WTC11 (cell line): ENCODE data around the gene PRCC. TPM values are rescaled to one million over a fixed set of nuclear protein-coding genes. Genes with fewer than 3 reads are reported as not detected.
A peak's percentile ranks its signal among the peaks of the same experiment; 100 is the strongest.

Experiments used
- ATAC-seq: fragments of 200-7000 bp; cut with Tn5 transposase; 2 replicates; pipeline ENCODE4 v1.10.0; 2021; ENCODE audit warnings: mild to moderate bottlenecking, moderate library complexity
- CTCF ChIA-PET: fragments of 300-600 bp; sonication (Branson Sonifier 250); formaldehyde crosslinking; loops from one replicate; lab custom pipeline; 2021; ENCODE audit warnings: antibody characterized with exemption; lab: Charles Lee
- POLR2A ChIA-PET: fragments of 350-600 bp; sonication (Branson Sonifier 250); formaldehyde crosslinking; loops from one replicate; lab custom pipeline; 2021; ENCODE audit warnings: antibody characterized with exemption; lab: Charles Lee
- DNase-seq: peaks from one replicate; pipeline ENCODE4 v3.0.0; 2021; ENCODE audit warnings: low spot score
- H3K27ac Mint-ChIP-seq: 2 replicates; pipeline ENCODE4 v1.8.0; 2021; ENCODE audit warnings: mixed read lengths
- H3K27me3 Mint-ChIP-seq: 2 replicates; pipeline ENCODE4 v1.8.0; 2021; ENCODE audit warnings: low read depth, mild to moderate bottlenecking, moderate library complexity, mixed read lengths
- H3K36me3 Mint-ChIP-seq: 2 replicates; pipeline ENCODE4 v1.8.0; 2021; ENCODE audit warnings: mixed read lengths
- H3K4me1 Mint-ChIP-seq: 2 replicates; pipeline ENCODE4 v1.8.0; 2022; ENCODE audit warnings: mixed read lengths
- H3K4me3 Mint-ChIP-seq: 2 replicates; pipeline ENCODE4 v1.8.0; 2021; ENCODE audit warnings: mild to moderate bottlenecking, moderate library complexity, mixed read lengths
- H3K9me3 Mint-ChIP-seq: 2 replicates; pipeline ENCODE4 v1.8.0; 2021; ENCODE audit warnings: mixed read lengths
- ATF1 ChIP-seq: sonication (generic); formaldehyde crosslinking; IDR thresholded peaks from 2 replicates; pipeline ENCODE4 v1.8.1; 2023; ENCODE audit warnings: mild to moderate bottlenecking, moderate library complexity, missing genetic modification reagents
- CBFB ChIP-seq: sonication (generic); formaldehyde crosslinking; IDR thresholded peaks from 2 replicates; pipeline ENCODE4 v1.8.1; 2022; ENCODE audit warnings: mild to moderate bottlenecking, low read depth, missing genetic modification reagents
- CREM ChIP-seq: sonication (generic); formaldehyde crosslinking; IDR thresholded peaks from 2 replicates; pipeline ENCODE4 v1.8.1; 2022; ENCODE audit warnings: mild to moderate bottlenecking, missing genetic modification reagents, moderate library complexity
- FOXJ3 ChIP-seq: sonication (generic); formaldehyde crosslinking; IDR thresholded peaks from 2 replicates; pipeline ENCODE4 v1.9.0; 2021; ENCODE audit warnings: missing genetic modification reagents, mild to moderate bottlenecking, borderline replicate concordance
- FOXK1 ChIP-seq: sonication (generic); formaldehyde crosslinking; IDR thresholded peaks from 2 replicates; pipeline ENCODE4 v1.8.0; 2022; ENCODE audit warnings: mild to moderate bottlenecking, moderate library complexity, missing genetic modification reagents
- FOXP1 ChIP-seq: sonication (generic); formaldehyde crosslinking; IDR thresholded peaks from 2 replicates; pipeline ENCODE4 v1.8.0; 2022; ENCODE audit warnings: missing genetic modification reagents, mild to moderate bottlenecking, moderate library complexity, borderline replicate concordance
- GABPB1 ChIP-seq: sonication (generic); formaldehyde crosslinking; IDR thresholded peaks from 2 replicates; pipeline ENCODE4 v1.8.1; 2023; ENCODE audit warnings: mild to moderate bottlenecking, missing genetic modification reagents
- GTF2I ChIP-seq: fragments of 250-450 bp; sonication (Bioruptor Pico); conservative IDR thresholded peaks from 2 replicates; pipeline ENCODE4 v1.4.0; 2021; ENCODE audit warnings: mild to moderate bottlenecking
- JAZF1 ChIP-seq: fragments of 250-450 bp; sonication (Bioruptor Pico); IDR thresholded peaks from 2 replicates; pipeline ENCODE4 v1.9.0; 2021; ENCODE audit warnings: moderate library complexity, mild to moderate bottlenecking, inconsistent platforms
- NR1H2 ChIP-seq: sonication (generic); formaldehyde crosslinking; IDR thresholded peaks from 2 replicates; pipeline ENCODE4 v1.9.0; 2021; ENCODE audit warnings: mild to moderate bottlenecking, moderate library complexity, missing genetic modification reagents
- NR2C2 ChIP-seq: sonication (generic); formaldehyde crosslinking; IDR thresholded peaks from 2 replicates; pipeline ENCODE4 v1.8.0; 2022; ENCODE audit warnings: mild to moderate bottlenecking, missing genetic modification reagents
- RELA ChIP-seq: sonication (generic); formaldehyde crosslinking; IDR thresholded peaks from 2 replicates; pipeline ENCODE4 v1.8.1; 2022; ENCODE audit warnings: missing genetic modification reagents, mild to moderate bottlenecking, borderline replicate concordance
- SMAD3 ChIP-seq: sonication (generic); formaldehyde crosslinking; IDR thresholded peaks from 2 replicates; pipeline ENCODE4 v1.8.0; 2022; ENCODE audit warnings: missing genetic modification reagents, mild to moderate bottlenecking, borderline replicate concordance
- TCF7 ChIP-seq: sonication (generic); formaldehyde crosslinking; IDR thresholded peaks from 2 replicates; pipeline ENCODE4 v1.8.0; 2022; ENCODE audit warnings: mild to moderate bottlenecking, low read depth, missing genetic modification reagents, moderate library complexity
- TEAD4 ChIP-seq: sonication (generic); formaldehyde crosslinking; IDR thresholded peaks from 2 replicates; pipeline ENCODE4 v1.8.0; 2022; ENCODE audit warnings: mild to moderate bottlenecking, missing genetic modification reagents
- TP53 ChIP-seq: sonication (generic); formaldehyde crosslinking; IDR thresholded peaks from 2 replicates; pipeline ENCODE4 v1.8.1; 2023; ENCODE audit warnings: mild to moderate bottlenecking, missing genetic modification reagents
- ZBTB21 ChIP-seq: sonication (generic); formaldehyde crosslinking; IDR thresholded peaks from 2 replicates; pipeline ENCODE4 v1.8.1; 2023; ENCODE audit warnings: mild to moderate bottlenecking, missing genetic modification reagents, borderline replicate concordance
- ZNF138 ChIP-seq: sonication (generic); formaldehyde crosslinking; conservative IDR thresholded peaks from 2 replicates; pipeline ENCODE4 v1.8.1; 2022; ENCODE audit warnings: mild to moderate bottlenecking, moderate library complexity, missing genetic modification reagents
- ZNF263 ChIP-seq: sonication (generic); formaldehyde crosslinking; IDR thresholded peaks from 2 replicates; pipeline ENCODE4 v1.8.1; 2022; ENCODE audit warnings: low read depth, mild to moderate bottlenecking, moderate library complexity, missing genetic modification reagents
- ZNF671 ChIP-seq: fragments of 250-450 bp; sonication (Bioruptor Pico); IDR thresholded peaks from 2 replicates; pipeline ENCODE4 v1.8.0; 2021; ENCODE audit warnings: mild to moderate bottlenecking
- total RNA-seq: library from RNA; stranded (reverse); gene quantifications from 3 replicates; pipeline ENCODE4 v1.2.3, GENCODE V29; 2021
- TF ChIP-seq, protein P1 (sequence below): sonication (generic); formaldehyde crosslinking; IDR thresholded peaks from 2 replicates; pipeline ENCODE4 v1.8.0; 2022; ENCODE audit warnings: mild to moderate bottlenecking, missing genetic modification reagents
- TF ChIP-seq, protein P2 (sequence below): sonication (generic); formaldehyde crosslinking; IDR thresholded peaks from 2 replicates; pipeline ENCODE4 v1.8.1; 2022; ENCODE audit warnings: mild to moderate bottlenecking, missing genetic modification reagents, moderate library complexity, borderline replicate concordance
- TF ChIP-seq, protein P3 (sequence below): sonication (generic); formaldehyde crosslinking; IDR thresholded peaks from 2 replicates; pipeline ENCODE4 v1.8.1; 2023; ENCODE audit warnings: mild to moderate bottlenecking, moderate library complexity, missing genetic modification reagents
- TF ChIP-seq, protein P4 (sequence below): fragments of 250-450 bp; sonication (Bioruptor Pico); IDR thresholded peaks from 2 replicates; pipeline ENCODE4 v1.9.0; 2021; ENCODE audit warnings: mild to moderate bottlenecking
- TF ChIP-seq, protein P5 (sequence below): fragments of 250-450 bp; sonication (Bioruptor Pico); IDR thresholded peaks from 2 replicates; pipeline ENCODE4 v1.8.0; 2021; ENCODE audit warnings: mild to moderate bottlenecking

The PRCC gene
- total RNA-seq, 1 experiment from 2014 or later, result 97.4 TPM

DNA sequence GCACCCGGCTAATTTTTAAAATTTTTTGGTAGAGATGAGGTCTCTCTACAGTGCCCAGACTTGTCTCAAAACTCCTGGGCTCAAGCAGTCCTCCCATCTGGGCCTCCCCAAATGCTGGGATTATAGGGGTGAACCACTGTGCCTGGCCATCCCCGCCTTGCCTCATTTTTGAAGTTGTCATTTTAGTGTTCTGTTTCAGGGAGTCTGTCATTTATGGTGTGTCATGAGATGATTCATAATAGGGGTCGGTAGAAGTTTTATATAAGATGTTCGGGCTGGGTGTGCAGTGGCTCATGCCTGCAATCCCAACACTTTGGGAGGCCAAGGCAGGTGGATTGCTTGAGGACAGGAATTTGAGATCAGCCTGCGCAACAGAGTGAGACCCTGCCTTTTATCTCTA is 8.5 kb downstream of the PRCC start:
- ATAC-seq (no peak), DNase-seq (no peak)
- POLR2A ChIA-PET, result no interaction called here
- no peaks in the 10 kb centered on the region for H3K27me3 Mint-ChIP-seq
- CTCF ChIA-PET, result interaction anchor here (2.3 kb wide), 1 partner anchor 84 kb away, joined by 7 read pairs; the partner anchor contains the start of gene NTRK1
- H3K36me3 Mint-ChIP-seq, result peaks cover 13% of the 10 kb centered on the region
- no peak overlapping the region for H3K4me3 Mint-ChIP-seq
- TF ChIP-seq GABPB1 (CRISPR knock-in tag) (no peak), NR1H2 (CRISPR knock-in tag) (no peak), FOXJ3 (CRISPR knock-in tag) (no peak), ZNF671 (CRISPR knock-in tag) (no peak), ATF1 (CRISPR knock-in tag) (no peak), CBFB (no peak), GTF2I (CRISPR knock-in tag) (no peak), TCF7 (CRISPR knock-in tag) (no peak), FOXK1 (CRISPR knock-in tag) (no peak), FOXP1 (CRISPR knock-in tag) (no peak)
- peak overlapping the region; percentile 80 for H3K27ac Mint-ChIP-seq
- H3K9me3 Mint-ChIP-seq, result no peaks in the 10 kb centered on the region
- H3K4me1 Mint-ChIP-seq, result peaks cover 6% of the 10 kb centered on the region

DNA sequence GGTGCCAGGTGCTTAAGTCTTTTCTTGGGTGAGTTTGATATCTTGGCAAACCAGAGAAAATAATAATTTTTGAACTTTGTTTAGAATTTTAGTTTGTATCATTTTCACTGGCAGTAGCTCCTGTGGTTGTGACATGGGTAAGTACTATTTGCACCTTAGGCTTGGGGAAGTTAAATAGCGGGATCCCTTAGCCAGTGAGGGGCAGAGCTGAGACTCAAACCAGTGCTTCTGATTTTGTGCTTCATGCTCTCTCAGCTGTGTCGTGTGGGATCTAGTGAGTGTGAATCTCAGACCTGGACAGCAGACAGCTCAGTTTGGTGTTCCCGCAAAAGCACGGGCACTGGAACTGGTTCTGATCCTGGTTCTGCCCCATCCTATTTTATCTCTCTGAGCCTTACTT is 9.6 kb downstream of the PRCC start:
- Mint-ChIP-seq H3K9me3 (no peaks in the 10 kb centered on the region), H3K36me3 (peaks cover 15% of the 10 kb centered on the region), H3K27ac (0 out of 2 replicates have a peak overlapping the region, but pooled peaks have one; percentile 14), H3K4me3 (no peak overlapping the region), H3K27me3 (no peaks in the 10 kb centered on the region), H3K4me1 (no peaks in the 10 kb centered on the region)
- ChIA-PET CTCF (interaction anchor here (1.0 to 2.3 kb wide), 3 partner anchors 49 to 83 kb away, joined by 3 to 8 read pairs (median 7); partner anchors contain the start of genes METTL25B and NTRK1), POLR2A (no interaction called here)
- TF ChIP-seq, protein P1, sequence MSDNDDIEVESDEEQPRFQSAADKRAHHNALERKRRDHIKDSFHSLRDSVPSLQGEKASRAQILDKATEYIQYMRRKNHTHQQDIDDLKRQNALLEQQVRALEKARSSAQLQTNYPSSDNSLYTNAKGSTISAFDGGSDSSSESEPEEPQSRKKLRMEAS (CRISPR knock-in tag), result no peak
- no peak for TF ChIP-seq TEAD4 (CRISPR knock-in tag)
- TF ChIP-seq NR2C2 (CRISPR knock-in tag), result no peak
- TF ChIP-seq, protein P2, sequence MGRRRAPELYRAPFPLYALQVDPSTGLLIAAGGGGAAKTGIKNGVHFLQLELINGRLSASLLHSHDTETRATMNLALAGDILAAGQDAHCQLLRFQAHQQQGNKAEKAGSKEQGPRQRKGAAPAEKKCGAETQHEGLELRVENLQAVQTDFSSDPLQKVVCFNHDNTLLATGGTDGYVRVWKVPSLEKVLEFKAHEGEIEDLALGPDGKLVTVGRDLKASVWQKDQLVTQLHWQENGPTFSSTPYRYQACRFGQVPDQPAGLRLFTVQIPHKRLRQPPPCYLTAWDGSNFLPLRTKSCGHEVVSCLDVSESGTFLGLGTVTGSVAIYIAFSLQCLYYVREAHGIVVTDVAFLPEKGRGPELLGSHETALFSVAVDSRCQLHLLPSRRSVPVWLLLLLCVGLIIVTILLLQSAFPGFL, result no peak
- no peak for TF ChIP-seq RELA
- no peak for TF ChIP-seq CREM (CRISPR knock-in tag)
- TF ChIP-seq, protein P3, sequence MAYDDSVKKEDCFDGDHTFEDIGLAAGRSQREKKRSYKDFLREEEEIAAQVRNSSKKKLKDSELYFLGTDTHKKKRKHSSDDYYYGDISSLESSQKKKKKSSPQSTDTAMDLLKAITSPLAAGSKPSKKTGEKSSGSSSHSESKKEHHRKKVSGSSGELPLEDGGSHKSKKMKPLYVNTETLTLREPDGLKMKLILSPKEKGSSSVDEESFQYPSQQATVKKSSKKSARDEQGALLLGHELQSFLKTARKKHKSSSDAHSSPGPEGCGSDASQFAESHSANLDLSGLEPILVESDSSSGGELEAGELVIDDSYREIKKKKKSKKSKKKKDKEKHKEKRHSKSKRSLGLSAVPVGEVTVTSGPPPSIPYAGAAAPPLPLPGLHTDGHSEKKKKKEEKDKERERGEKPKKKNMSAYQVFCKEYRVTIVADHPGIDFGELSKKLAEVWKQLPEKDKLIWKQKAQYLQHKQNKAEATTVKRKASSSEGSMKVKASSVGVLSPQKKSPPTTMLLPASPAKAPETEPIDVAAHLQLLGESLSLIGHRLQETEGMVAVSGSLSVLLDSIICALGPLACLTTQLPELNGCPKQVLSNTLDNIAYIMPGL, result no peak
- TF ChIP-seq TP53 (CRISPR knock-in tag), result no peak
- no peak for TF ChIP-seq ATF1 (CRISPR knock-in tag)
- no peak for TF ChIP-seq SMAD3 (CRISPR knock-in tag)
- DNase-seq (no peak), ATAC-seq (no peak; the same call in 1 of the 2 replicates)

DNA sequence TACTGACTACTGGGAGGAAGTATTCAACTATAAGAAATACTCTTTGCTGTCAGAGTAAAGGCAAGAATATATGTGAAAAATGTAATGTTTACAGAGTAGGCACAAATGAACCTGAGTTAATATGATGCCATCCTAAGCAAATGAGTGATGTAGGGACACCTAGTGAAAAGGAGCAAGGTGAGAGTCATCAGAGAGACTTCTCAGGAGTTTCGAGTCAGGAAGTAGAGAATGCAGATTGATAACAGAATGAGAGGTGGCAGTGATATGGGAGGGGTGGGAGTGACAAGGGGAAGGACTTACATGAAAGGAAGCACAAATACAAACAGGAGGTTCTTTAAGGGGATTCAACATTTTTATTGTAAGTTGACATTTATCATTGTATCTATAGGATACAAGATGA is 10.2 kb downstream of the PRCC start:
- Mint-ChIP-seq H3K36me3 (peaks cover 22% of the 10 kb centered on the region), H3K27me3 (no peaks in the 10 kb centered on the region), H3K4me1 (no peaks in the 10 kb centered on the region), H3K27ac (0 out of 2 replicates have a peak overlapping the region, but pooled peaks have one; percentile 0), H3K9me3 (no peaks in the 10 kb centered on the region), H3K4me3 (no peak overlapping the region)
- CTCF ChIA-PET, result interaction anchor here (1.1 to 2.3 kb wide), 2 partner anchors 50 to 82 kb away, joined by 3 to 7 read pairs; partner anchors contain the start of genes METTL25B and NTRK1
- POLR2A ChIA-PET, result no interaction called here
- ATAC-seq, result no peak
- DNase-seq, result no peak
- TF ChIP-seq, protein P4, sequence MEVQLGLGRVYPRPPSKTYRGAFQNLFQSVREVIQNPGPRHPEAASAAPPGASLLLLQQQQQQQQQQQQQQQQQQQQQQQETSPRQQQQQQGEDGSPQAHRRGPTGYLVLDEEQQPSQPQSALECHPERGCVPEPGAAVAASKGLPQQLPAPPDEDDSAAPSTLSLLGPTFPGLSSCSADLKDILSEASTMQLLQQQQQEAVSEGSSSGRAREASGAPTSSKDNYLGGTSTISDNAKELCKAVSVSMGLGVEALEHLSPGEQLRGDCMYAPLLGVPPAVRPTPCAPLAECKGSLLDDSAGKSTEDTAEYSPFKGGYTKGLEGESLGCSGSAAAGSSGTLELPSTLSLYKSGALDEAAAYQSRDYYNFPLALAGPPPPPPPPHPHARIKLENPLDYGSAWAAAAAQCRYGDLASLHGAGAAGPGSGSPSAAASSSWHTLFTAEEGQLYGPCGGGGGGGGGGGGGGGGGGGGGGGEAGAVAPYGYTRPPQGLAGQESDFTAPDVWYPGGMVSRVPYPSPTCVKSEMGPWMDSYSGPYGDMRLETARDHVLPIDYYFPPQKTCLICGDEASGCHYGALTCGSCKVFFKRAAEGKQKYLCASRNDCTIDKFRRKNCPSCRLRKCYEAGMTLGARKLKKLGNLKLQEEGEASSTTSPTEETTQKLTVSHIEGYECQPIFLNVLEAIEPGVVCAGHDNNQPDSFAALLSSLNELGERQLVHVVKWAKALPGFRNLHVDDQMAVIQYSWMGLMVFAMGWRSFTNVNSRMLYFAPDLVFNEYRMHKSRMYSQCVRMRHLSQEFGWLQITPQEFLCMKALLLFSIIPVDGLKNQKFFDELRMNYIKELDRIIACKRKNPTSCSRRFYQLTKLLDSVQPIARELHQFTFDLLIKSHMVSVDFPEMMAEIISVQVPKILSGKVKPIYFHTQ (CRISPR knock-in tag), result no peak
- TF ChIP-seq ZNF263 (no peak), ZBTB21 (CRISPR knock-in tag) (no peak), ZNF138 (no peak), JAZF1 (CRISPR knock-in tag) (no peak)
- TF ChIP-seq, protein P5, sequence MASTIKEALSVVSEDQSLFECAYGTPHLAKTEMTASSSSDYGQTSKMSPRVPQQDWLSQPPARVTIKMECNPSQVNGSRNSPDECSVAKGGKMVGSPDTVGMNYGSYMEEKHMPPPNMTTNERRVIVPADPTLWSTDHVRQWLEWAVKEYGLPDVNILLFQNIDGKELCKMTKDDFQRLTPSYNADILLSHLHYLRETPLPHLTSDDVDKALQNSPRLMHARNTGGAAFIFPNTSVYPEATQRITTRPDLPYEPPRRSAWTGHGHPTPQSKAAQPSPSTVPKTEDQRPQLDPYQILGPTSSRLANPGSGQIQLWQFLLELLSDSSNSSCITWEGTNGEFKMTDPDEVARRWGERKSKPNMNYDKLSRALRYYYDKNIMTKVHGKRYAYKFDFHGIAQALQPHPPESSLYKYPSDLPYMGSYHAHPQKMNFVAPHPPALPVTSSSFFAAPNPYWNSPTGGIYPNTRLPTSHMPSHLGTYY (CRISPR knock-in tag), result no peak
